KMS-11 (cell line): Measurements from ENCODE around the gene SERBP1.
"Not testable (repeated sequence)": the region's sequence is repeated elsewhere in the genome, so short reads cannot be mapped to it uniquely, and the experiment has no call there.

Source experiments
- H2AFZ ChIP-seq: fragments of 200-600 bp; sonication (generic); 2 replicates; pipeline ENCODE4 v1.6.1; 2016; ENCODE audit warnings: antibody characterized with exemption, mixed run types, low read depth
- H3K27ac ChIP-seq: fragments of 200-600 bp; sonication (generic); 2 replicates; pipeline ENCODE4 v1.6.1; 2016; ENCODE audit warnings: mild to moderate bottlenecking, mixed run types
- H3K27me3 ChIP-seq: fragments of 200-600 bp; sonication (generic); 2 replicates; pipeline ENCODE4 v1.6.1; 2017; ENCODE audit warnings: mild to moderate bottlenecking, low read depth, mixed run types, moderate library complexity; ENCODE audit not compliant: insufficient read depth
- H3K36me3 ChIP-seq: fragments of 200-600 bp; sonication (generic); 2 replicates; pipeline ENCODE4 v1.6.1; 2017; ENCODE audit warnings: mild to moderate bottlenecking, mixed run types; ENCODE audit not compliant: insufficient read depth
- H3K4me1 ChIP-seq: fragments of 200-600 bp; sonication (generic); 2 replicates; pipeline ENCODE4 v1.6.1; 2016; ENCODE audit warnings: mild to moderate bottlenecking, low read depth, mixed run types; ENCODE audit not compliant: poor library complexity, severe bottlenecking
- H3K4me2 ChIP-seq: fragments of 200-600 bp; sonication (generic); 2 replicates; pipeline ENCODE4 v1.7.0; 2016; ENCODE audit warnings: mild to moderate bottlenecking, mixed run types
- H3K4me3 ChIP-seq: fragments of 200-600 bp; sonication (generic); IDR thresholded peaks from 2 replicates; pipeline ENCODE4 v1.6.1; 2017; ENCODE audit warnings: low read depth, low read length, mixed read lengths; ENCODE audit not compliant: insufficient read depth
- H3K79me2 ChIP-seq: fragments of 200-600 bp; sonication (generic); 2 replicates; pipeline ENCODE4 v1.6.1; 2016; ENCODE audit warnings: low read depth, mixed run types; ENCODE audit not compliant: insufficient read depth
- H3K9ac ChIP-seq: fragments of 200-600 bp; sonication (generic); 2 replicates; pipeline ENCODE4 v1.6.1; 2016; ENCODE audit warnings: mild to moderate bottlenecking, mixed run types
- H4K20me1 ChIP-seq: fragments of 200-600 bp; sonication (generic); 2 replicates; pipeline ENCODE4 v1.6.1; 2016; ENCODE audit warnings: mild to moderate bottlenecking, mixed run types; ENCODE audit not compliant: insufficient read depth
- TF ChIP-seq, protein P1 (sequence below): fragments of 200-600 bp; sonication (generic); conservative IDR thresholded peaks from 2 replicates; pipeline ENCODE4 v1.6.1; 2017; ENCODE audit warnings: low read depth, mild to moderate bottlenecking, antibody characterized with exemption, low read length, moderate library complexity, mixed read lengths

SERBP1 gene

DNA sequence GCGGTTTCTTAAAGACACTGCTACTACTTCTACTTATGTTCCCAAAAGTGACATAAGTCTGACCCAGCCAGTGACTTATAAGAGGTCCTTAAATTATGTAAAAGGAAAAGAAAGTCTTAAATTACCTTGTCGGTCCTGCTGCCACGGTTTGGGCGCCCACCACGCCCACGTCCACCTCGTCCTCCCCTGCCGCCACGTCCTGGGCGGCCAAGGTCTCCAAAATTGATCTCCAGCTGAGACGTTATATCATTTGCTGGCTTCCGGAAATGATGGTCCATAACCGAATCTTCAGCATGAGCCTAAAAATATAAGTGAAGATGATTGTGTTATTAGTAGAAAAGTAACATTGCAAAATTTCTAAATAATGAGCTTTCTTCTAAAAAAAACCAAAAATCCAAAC, 15.2 kb downstream of the SERBP1 start:
- Histone ChIP-seq H3K27me3 (no peaks in the 10 kb centered on the region), H3K9ac (no peak overlapping the region), H3K79me2 (peaks cover 53% of the 10 kb centered on the region), H3K4me3 (no peak overlapping the region), H3K27ac (no peak overlapping the region), H2AFZ (no peak overlapping the region), H3K36me3 (peaks cover 20% of the 10 kb centered on the region; the same call in 1 of the 2 replicates), H4K20me1 (peaks cover 20% of the 10 kb centered on the region; the same call in 1 of the 2 replicates), H3K4me2 (no peak overlapping the region), H3K4me1 (peaks cover 22% of the 10 kb centered on the region)
- TF ChIP-seq, protein P1, sequence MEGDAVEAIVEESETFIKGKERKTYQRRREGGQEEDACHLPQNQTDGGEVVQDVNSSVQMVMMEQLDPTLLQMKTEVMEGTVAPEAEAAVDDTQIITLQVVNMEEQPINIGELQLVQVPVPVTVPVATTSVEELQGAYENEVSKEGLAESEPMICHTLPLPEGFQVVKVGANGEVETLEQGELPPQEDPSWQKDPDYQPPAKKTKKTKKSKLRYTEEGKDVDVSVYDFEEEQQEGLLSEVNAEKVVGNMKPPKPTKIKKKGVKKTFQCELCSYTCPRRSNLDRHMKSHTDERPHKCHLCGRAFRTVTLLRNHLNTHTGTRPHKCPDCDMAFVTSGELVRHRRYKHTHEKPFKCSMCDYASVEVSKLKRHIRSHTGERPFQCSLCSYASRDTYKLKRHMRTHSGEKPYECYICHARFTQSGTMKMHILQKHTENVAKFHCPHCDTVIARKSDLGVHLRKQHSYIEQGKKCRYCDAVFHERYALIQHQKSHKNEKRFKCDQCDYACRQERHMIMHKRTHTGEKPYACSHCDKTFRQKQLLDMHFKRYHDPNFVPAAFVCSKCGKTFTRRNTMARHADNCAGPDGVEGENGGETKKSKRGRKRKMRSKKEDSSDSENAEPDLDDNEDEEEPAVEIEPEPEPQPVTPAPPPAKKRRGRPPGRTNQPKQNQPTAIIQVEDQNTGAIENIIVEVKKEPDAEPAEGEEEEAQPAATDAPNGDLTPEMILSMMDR, result no peak

DNA sequence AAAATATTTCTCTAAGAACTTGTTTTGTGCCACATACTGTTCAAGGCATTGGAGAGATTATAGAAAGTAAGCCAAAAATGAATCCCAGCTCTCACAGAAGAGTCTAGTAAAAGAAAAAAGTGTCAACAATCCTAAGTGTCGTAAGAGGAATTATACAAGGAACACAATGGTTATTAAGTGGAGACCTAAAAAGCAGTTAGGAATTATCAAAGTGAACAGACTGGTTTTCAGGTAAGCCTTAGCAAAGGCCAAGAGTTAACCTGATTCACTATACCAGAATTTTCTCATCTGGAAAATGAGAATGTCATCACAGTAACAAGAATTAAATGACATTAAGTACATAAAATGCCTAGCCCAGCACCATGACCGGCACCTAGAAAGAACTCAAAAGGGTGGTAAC, 15.6 kb downstream of the SERBP1 start:
- peaks cover 20% of the 10 kb centered on the region; the same call in 1 of the 2 replicates for H3K36me3 ChIP-seq
- H4K20me1 ChIP-seq, result peaks cover 20% of the 10 kb centered on the region; the same call in 1 of the 2 replicates
- peaks cover 18% of the 10 kb centered on the region for H3K4me1 ChIP-seq
- TF ChIP-seq, protein P1, result no peak
- H3K9ac ChIP-seq, result no peak overlapping the region
- H2AFZ ChIP-seq, result no peak overlapping the region
- no peaks in the 10 kb centered on the region for H3K27me3 ChIP-seq
- H3K4me2 ChIP-seq, result no peak overlapping the region
- H3K27ac ChIP-seq, result no peak overlapping the region
- no peak overlapping the region for H3K4me3 ChIP-seq
- H3K79me2 ChIP-seq, result peaks cover 50% of the 10 kb centered on the region

DNA sequence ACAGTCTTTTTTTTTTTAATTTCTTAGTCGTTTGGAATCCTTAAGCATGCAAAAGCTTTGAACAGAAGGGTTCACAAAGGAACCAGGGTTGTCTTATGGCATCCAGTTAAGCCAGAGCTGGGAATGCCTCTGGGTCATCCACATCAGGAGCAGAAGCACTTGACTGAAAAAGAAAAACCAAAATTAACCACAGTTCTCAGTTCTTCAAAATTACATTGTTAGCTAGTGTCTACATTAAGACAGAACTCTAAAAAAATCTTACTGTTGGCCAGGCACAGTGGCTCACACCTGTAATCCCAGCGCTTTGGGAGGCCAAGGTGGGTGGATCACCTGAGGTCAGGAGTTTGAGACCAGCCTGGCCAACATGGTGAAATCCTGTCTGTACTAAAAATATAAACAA, 17.1 kb downstream of the SERBP1 start:
- H3K27me3 ChIP-seq, H2AFZ ChIP-seq, H3K4me3 ChIP-seq, H3K27ac ChIP-seq, H3K9ac ChIP-seq, H3K4me2 ChIP-seq: not testable (repeated sequence)
- peaks cover 13% of the 10 kb centered on the region; the same call in 1 of the 2 replicates for H3K36me3 ChIP-seq
- H3K79me2 ChIP-seq, result peaks cover 35% of the 10 kb centered on the region
- H3K4me1 ChIP-seq, result peaks cover 13% of the 10 kb centered on the region
- peaks cover 13% of the 10 kb centered on the region; the same call in 1 of the 2 replicates for H4K20me1 ChIP-seq

DNA sequence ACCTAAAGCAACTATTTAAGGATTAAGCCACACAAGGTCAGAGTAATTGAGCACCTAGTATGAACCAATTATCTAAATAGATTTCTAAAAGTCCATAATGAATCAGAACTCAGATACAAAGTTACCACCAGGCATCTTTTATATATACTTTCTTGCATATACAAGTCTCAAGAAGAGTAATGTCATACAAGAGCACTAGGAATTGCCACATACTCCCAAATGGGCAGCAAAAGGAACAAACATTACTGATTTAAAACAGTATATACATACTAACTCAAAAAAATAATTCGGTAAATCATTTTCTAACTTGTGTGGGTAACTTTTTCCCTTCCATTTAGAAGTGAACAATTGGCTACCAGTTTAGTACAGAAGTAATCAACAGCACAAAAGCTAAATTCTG, 22.1 kb downstream of the SERBP1 start:
- Histone ChIP-seq H3K4me1 (no peaks in the 10 kb centered on the region), H3K9ac (no peak overlapping the region), H2AFZ (no peak overlapping the region), H3K27me3 (no peaks in the 10 kb centered on the region), H3K27ac (no peak overlapping the region), H3K4me3 (no peak overlapping the region), H4K20me1 (no peaks in the 10 kb centered on the region; the same call in 1 of the 2 replicates), H3K36me3 (no peaks in the 10 kb centered on the region), H3K4me2 (no peak overlapping the region), H3K79me2 (no peaks in the 10 kb centered on the region)
- TF ChIP-seq, protein P1, result no peak

DNA sequence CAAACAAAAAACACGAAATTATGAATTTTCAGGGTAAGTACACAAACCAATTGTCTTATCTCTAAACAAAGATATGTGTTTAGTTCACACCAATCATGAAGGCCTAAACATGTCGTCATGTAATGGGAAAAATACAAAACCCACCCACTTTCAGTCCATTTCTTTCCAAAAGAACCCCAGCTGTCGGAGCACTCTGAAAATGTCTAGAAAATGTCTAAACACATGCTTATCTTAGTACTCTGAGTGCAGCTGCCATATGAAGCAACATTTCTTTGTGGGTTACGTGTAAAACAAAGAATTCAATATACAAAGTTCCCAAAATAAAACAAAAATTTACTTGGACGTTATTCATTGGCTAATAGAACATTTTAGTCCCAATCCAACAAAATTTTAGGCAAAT, 22.7 kb downstream of the SERBP1 start:
- no peaks in the 10 kb centered on the region for H3K36me3 ChIP-seq
- TF ChIP-seq, protein P1, result no peak
- no peaks in the 10 kb centered on the region for H3K27me3 ChIP-seq
- no peak overlapping the region for H3K4me2 ChIP-seq
- no peak overlapping the region for H3K9ac ChIP-seq
- H3K27ac ChIP-seq, result no peak overlapping the region
- H3K4me1 ChIP-seq, result no peaks in the 10 kb centered on the region
- H4K20me1 ChIP-seq, result no peaks in the 10 kb centered on the region; the same call in 1 of the 2 replicates
- no peak overlapping the region for H3K4me3 ChIP-seq
- H3K79me2 ChIP-seq, result no peaks in the 10 kb centered on the region
- no peak overlapping the region for H2AFZ ChIP-seq
